ENCODE data around the gene DGLUCY.
"Not testable (repeated sequence)": the region's sequence is repeated elsewhere in the genome, so short reads cannot be mapped to it uniquely, and the experiment has no call there.

Gene DGLUCY

DNA sequence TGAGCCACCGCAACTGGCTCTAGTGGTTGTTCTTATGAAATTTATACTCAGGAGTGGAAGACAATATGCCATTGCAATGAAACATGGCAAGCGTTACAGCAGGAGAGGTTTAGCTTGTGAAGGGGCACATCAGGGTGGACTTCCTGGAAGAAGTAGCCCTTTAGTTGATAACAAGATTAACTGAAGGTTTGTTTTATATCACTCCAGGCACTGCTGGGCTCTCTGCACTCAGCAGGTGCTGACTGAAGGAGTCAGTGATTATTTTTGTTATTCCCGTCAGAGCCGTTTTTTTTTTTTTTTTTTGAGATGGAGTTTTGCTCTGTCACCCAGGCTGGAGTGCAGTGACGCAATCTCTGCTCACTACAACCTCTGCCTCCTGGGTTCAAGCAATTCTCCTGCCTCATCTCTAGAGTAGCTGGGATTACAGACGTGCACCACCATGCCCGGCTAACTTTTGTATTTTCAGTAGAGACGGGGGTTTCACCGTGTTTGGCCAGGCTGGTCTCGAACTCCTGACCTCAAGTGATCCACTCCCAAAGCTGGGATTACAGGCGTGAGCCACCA, 148.2 kb downstream of the DGLUCY start:
- no peak for DNase-seq

DNA sequence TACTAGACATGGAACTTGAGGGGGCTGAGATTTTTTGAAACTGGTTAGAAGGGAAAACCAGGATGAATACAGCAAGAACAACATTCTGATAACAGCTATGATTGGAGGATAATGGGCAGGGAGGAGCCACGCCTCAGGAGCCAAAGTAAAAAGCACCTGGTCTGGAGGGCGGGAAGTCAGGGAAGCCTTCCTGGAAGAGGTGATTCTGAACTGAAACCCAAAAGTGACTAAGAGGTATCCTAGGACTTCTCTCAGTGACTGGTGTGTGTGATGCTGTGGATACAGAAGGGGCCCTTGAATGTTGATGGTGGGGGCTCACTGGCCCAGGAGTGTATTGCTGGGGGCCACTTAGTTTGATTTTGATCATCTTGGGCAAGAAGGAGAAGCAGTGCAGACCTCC, 149.5 kb downstream of the DGLUCY start:
- DNase-seq: no peak

DNA sequence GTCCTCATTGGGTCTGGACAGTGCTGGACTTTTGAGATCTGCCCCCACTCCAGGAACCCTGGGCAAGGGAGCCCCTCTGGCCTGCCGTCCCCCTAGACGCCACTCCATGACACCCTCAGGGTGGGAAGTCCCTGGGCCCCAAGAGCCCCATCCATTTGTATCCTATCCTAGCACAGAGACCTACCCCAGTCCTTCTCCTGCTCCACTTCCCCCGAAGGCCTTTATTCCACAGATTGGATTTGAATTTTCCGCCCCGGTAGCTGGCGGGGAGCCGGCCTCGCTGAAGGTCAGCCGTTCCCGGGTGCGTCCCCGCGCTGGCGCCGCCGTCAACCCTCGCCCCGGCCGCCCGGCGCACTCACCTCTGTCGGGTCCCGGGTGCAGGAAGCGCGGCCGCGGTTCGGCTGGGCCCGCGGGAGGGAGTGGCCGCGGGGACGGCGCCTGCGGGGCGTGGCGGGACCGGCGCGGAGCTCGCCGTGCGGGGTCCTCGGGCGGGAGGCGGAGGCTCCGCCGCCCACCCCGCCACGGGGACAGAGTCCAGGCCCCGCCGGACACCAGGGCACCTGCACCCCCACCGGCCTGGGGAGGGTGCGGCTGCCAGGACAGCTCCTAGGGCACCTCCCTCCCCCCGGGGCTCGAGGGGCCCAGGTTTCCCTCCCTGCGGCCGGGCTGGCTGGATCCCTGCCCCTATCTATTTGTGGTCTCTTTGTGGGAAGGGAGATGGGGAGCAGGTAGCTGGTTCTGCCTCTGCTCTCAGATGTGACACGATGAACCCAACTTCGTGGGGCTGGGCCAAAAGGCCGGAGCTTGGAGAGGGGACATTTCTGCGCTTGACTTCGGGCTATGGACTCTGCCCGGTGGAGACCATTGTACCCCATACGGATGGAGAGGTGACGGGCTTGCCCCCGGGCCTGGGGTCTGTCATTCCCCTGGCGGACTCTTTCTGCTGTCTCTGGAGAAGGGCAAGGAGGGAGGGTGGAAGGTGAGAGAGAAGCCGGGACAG, 150.6 kb downstream of the DGLUCY start:
- no peak for DNase-seq

DNA sequence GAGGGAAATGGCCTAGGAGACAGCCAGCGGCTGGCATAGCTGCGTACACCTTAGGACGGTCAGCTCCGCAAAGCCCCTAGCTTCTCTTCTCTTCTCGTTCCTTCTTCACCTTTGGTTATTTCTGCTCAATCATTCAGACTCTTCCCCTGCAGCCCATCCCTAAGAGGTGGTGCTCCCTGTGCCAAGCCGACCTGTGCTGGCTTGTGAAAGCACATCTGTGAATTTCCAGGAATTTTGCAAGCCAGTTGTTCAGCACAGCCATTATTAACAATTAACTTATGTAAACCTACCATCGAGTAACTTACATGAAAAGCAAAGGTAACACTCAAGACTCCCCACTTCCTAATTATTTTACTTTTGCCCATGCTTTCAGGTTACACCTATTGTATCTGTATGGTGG, 151.5 kb downstream of the DGLUCY start:
- no peak for DNase-seq

DNA sequence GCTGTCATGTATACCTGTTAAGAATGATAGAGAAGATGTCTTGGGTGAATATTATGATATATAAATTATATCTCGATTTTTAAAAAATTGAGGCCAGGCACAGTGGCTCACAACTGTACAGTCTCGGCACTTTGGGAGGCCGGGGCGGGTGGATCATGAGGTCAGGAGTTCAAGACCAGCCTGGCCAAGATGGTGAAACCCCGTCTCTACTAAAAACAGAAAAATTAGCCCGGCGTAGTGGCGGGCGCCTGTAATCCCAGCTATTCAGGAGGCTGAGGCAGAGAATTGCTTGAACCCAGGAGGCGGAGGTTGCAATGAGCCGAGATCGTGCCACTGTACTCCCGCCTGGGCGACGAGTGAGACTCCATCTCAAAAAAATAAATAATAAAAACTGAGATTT, 152.4 kb downstream of the DGLUCY start:
- not testable (repeated sequence) for DNase-seq

DNA sequence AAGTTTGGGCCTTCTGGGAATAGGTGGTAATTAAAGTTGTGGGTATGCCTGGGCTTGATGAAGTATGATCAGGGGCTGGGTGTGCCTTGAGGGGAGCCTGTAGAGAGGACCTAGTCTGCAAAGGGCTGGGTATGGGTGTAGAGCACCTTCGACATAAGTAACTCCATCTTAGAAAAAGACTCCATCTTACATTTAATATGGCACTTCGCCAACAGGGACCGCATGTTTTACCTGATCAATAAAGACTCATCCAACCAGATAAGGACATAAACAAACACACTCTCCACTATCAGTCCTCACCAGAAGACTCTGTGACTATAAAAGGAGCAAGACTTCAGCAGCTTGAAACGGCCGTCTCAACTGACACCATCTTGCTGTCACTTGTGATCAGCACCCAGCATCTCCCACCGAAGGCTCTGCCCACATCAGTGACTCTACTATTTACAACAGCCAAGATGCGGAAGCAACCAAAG, 154.1 kb downstream of the DGLUCY start:
- DNase-seq: no peak

DNA sequence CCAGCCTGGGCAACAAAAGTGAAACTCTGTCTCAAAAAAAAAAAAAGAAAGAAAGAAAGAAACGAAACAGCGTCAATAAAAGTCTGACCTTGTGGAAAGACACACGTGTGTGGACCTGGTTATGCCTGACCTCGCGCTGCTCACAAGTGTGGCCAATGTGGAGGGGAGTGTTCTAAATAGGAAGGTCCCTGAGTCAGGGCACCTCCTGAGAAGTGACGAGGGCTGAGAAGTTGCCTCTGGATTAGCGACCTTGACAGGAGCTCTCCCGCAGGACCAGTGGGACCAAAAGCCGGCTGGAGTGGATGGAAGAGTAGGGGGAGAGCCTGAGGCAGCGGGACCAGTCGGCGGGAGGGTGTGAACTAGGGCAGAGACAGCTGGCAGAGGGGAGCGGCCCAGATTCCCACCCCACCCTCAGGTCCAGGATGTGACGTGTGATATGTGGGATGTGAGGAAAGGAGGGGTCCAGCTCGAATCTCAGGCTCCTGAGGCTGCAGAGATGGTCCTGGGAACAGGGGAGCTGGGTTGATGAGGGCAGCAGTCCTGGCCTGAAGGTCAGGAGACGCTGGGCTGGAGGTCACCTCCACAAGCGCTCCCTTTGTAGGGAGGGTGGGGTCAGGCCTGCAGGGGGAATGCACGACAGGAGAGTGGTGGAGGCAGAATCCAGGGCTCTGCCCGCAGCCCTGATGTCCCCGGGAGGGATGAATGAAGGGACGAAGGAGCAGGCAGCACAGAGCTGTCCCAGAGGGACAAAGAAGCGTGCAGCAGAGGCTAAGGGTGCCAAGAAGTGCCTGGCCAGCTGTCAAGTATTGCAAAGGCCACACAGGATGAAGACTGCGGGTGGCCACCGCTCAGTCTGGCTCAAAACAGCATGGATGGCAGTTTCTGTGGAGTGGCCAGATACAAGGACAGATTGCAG, 155.5 kb downstream of the DGLUCY start:
- DNase-seq: no peak

DNA sequence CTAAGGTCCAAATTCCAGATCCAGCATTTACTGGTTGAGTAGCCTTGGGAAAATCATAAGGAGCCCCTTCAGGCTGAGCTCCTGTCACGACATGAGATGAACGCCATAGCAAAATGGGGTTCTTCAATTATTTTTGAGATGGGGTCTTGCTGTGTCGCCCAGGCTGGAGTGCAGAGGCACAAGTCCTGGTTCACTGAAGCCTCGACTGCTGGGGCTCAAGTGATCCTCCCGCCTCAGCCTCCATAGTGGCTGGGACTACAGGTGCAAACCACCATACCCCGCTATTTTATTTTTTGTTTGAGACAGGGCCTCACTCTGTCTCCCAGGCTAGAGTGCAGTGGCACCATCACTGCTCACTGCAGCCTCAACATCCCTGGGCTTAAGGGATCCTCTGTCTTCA, 156.3 kb downstream of the DGLUCY start:
- DNase-seq: no peak

DNA sequence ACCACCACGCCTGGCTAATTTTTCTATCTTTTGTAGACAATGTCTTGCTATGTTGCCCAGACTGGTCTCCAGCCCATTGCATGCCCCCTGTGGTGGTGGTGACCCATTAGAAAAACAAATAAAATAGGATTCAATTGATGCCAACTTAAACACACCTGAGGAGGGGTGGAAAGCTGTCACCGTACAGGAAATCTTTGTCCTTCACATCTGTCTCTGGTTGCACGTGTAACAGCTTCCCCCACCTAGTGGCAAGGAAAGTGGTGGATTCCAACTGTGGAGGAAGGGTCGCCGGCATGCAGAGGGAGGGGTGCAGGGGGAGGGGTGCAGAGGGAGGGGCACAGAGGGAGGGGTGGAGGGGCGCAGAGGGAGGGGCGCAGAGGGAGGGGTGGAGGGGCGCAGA, 156.7 kb downstream of the DGLUCY start:
- no peak for DNase-seq

DNA sequence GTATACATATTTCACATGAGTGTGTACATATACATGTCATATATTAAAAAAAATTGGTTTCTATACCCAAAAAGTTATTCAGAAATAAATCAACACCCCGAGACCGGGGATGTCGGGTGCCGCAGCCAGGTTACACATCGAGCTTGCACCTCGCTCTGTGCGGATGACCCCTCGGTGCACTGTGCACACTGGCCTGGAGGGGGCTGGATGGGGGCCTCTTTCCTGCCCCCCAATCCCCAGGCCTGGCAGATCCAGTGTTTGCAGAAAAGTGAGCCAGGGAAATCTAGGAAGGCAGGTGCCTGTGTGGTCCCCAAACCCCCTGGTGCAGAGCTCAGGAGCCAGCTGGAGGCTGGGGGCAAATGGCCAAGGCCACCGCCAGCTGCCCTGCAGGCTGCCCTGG, 157.8 kb downstream of the DGLUCY start:
- no peak for DNase-seq

DNA sequence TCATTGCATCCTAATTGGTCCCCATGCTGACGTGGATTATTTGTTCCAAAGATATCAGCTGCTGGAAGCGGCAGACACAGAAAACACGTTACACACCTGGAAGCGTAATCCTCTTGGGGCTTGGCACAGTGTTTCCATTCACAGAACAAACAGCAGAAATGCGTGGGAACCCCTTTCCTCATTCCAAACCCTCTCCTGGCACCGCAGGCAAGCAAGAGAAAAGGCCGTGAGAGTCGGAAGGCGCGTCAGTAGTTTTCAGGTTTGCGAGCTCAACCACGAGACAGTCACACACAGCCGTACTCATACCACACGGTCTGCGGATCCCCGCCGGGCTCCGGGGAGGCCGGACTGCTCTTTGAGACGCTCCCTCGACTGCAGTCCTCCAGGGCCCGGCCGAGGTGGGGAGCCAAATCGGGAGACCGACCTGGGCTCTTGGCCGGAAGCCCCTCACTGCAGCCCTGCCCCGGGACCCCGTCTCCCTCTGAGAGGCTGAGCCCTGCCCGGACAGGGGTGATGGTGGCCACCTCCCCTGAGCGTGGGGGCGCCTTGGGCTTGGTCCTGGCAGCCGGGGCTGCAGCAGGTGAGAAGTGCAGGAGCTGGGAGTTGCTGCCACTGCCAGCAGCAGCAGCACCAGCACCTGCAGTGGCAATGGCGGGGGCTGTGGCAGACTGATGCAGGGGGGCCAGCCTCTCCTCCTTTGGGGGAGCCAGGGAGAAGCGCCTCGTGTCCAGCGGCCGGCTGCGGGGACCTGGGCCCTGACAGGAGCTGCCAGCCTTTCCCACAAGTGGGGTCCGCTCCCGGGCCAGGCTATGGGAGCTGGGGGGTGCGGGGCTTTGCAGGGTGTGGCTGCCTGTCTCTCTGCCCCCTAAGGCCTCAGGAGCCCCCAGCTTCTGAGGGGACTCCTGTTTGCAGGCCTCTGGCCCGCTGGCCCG, 158.7 kb downstream of the DGLUCY start:
- no peak for DNase-seq

DNA sequence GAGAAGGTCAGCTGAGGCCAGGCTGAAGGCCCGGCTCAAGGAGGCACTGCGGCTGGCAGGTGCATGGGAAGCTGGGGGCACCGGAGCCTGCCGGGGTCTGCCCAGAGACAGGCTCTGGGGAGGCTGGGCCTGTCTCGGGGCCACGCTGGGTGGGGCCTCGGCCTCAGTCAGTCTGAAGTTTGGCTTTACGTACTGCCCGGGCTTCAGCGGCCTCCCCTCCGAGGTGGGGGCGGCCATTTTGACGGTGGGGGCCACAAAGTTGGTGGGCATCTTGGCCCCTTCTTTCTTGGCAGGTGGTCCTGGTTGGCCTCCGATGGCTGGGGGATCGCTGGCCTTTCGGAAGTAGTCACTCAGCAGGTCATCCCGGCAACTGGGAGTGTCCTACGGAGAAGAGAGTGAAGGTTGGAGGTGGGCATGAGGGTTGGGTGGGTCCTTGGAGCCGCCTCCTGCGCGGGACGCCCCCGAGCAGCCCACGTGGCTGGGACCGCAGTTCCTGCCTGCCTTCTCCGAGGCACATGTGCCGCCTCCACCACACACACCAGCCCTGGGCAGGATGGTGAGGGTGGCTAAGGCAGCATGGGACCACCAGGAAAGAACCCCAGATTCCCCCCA, 159.5 kb downstream of the DGLUCY start:
- no peak for DNase-seq

DNA sequence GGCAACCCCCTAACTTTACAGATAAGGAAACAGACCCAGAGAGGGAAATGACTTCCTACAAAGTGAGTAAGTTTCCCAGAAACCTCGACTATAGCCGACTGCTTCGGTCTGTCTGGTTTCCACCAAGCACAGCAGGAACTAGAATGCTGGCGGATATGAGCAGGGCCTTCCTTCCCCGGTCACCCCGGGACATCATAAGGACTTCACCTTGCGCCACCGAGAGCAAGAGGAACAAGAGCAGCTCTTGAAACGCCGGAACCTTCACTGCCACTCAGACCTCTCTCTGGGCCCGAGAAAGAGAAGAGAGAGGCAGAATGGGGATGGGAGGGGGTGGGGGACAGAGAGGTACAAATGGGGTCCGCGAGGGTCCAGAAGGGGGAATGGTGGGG, 160.0 kb downstream of the DGLUCY start:
- no peak for DNase-seq

DNA sequence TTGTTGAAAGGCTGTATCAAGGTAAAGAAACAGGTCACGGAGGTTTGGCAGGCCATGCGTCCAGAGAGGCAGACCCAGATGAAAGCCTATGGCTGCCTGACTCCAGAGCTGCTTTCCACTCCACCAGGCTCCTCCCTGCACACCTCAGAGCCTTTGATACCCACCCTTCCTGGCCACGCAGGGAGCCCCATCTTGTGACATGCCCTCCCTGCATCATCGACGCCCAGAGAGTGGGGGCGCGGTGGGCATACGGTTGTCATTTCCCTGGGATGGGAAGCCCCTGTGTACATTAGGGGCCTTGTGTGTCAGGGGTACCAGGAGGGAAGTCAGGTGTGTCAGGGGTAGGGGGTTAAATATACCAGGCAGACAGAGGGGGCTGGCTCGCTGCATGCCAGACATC, 160.9 kb downstream of the DGLUCY start:
- DNase-seq: no peak

All from stimulated activated naive CD4-positive, alpha-beta T cell treated with Interleukin-2 at 50 U/mL for 16 hours (primary cell).